RWPE2 (cell line): ENCODE results near the gene ZDHHC13.

Experiments
- ATAC-seq: fragments of 200-7000 bp; cut with Tn5 transposase; 3 replicates; pipeline ENCODE4 v1.9.1; 2021; ENCODE audit warnings: low read depth
- DNase-seq: peaks from one replicate; pipeline ENCODE4 v3.0.0-alpha.2; 2020; ENCODE audit warnings: low spot score
- H3K27ac ChIP-seq: fragments of 450-650 bp; 2 replicates; pipeline ENCODE4 v1.5.1; 2017; ENCODE audit warnings: mild to moderate bottlenecking; ENCODE audit not compliant: poor library complexity, severe bottlenecking
- H3K27me3 ChIP-seq: fragments of 250-450 bp; sonication (Bioruptor Pico); 2 replicates; pipeline ENCODE4 v1.5.1; 2021; ENCODE audit warnings: mild to moderate bottlenecking, moderate library complexity; ENCODE audit not compliant: insufficient read depth, poor library complexity, severe bottlenecking
- H3K36me3 ChIP-seq: fragments of 250-450 bp; sonication (Bioruptor Pico); 2 replicates; pipeline ENCODE4 v1.5.1; 2020; ENCODE audit warnings: low read depth, mild to moderate bottlenecking, moderate library complexity
- H3K4me1 ChIP-seq: fragments of 250-450 bp; sonication (Bioruptor Pico); 2 replicates; pipeline ENCODE4 v1.5.1; 2021; ENCODE audit warnings: mild to moderate bottlenecking, moderate library complexity; ENCODE audit not compliant: insufficient read depth, poor library complexity, severe bottlenecking
- H3K4me3 ChIP-seq: fragments of 250-450 bp; sonication (Bioruptor Pico); 2 replicates; pipeline ENCODE4 v1.5.1; 2021; ENCODE audit warnings: mild to moderate bottlenecking, moderate library complexity; ENCODE audit not compliant: severe bottlenecking
- H3K9me3 ChIP-seq: fragments of 250-450 bp; sonication (Bioruptor Pico); 2 replicates; pipeline ENCODE4 v1.5.1; 2021; ENCODE audit warnings: mild to moderate bottlenecking, moderate library complexity; ENCODE audit not compliant: severe bottlenecking
- CTCF ChIP-seq: fragments of 450-650 bp; IDR thresholded peaks from one replicate; pipeline ENCODE4 v1.5.1; 2017; ENCODE audit warnings: mild to moderate bottlenecking, moderate library complexity; ENCODE audit not compliant: poor library complexity, severe bottlenecking

ZDHHC13 gene

GRCh38 chr11:19107125-19107524 is 9.8 kb upstream of the ZDHHC13 start:
- no peak for DNase-seq
- H3K4me1 ChIP-seq: peaks cover 5% of the 10 kb centered on the region
- no peak for TF ChIP-seq CTCF
- no peak overlapping the region for H3K27ac ChIP-seq
- H3K27me3 ChIP-seq: no peaks in the 10 kb centered on the region
- no peaks in the 10 kb centered on the region for H3K36me3 ChIP-seq
- no peak for ATAC-seq
- no peaks in the 10 kb centered on the region for H3K9me3 ChIP-seq
- no peak overlapping the region for H3K4me3 ChIP-seq

- peak; percentile 13 for TF ChIP-seq CTCF
- DNase-seq (no peak), ATAC-seq (no peak)
- Histone ChIP-seq H3K36me3 (no peaks in the 10 kb centered on the region), H3K4me3 (no peak overlapping the region), H3K27ac (no peak overlapping the region), H3K27me3 (no peaks in the 10 kb centered on the region), H3K4me1 (no peaks in the 10 kb centered on the region), H3K9me3 (no peaks in the 10 kb centered on the region)
Observed at GRCh38 chr11:19110295-19110694, 6.7 kb upstream of the ZDHHC13 start.

GRCh38 chr11:19111809-19112208 is 5.2 kb upstream of the ZDHHC13 start:
- TF ChIP-seq CTCF: no peak
- Histone ChIP-seq H3K27me3 (no peaks in the 10 kb centered on the region), H3K9me3 (no peaks in the 10 kb centered on the region), H3K4me3 (no peak overlapping the region), H3K27ac (no peak overlapping the region), H3K4me1 (no peaks in the 10 kb centered on the region), H3K36me3 (no peaks in the 10 kb centered on the region)
- DNase-seq: no peak
- ATAC-seq: no peak

GRCh38 chr11:19116276-19116970 is 545 bp upstream of the ZDHHC13 start:
- H3K27me3 ChIP-seq: no peaks in the 10 kb centered on the region
- peak overlapping the region; percentile 85 for H3K4me3 ChIP-seq
- H3K36me3 ChIP-seq: peaks cover 14% of the 10 kb centered on the region; the same call in 1 of the 2 replicates
- no peak for ATAC-seq
- peak overlapping the region; percentile 62 for H3K27ac ChIP-seq
- TF ChIP-seq CTCF: no peak
- H3K9me3 ChIP-seq: no peaks in the 10 kb centered on the region
- H3K4me1 ChIP-seq: peaks cover 15% of the 10 kb centered on the region
- DNase-seq: no peak

GRCh38 chr11:19117760-19118097 is 761 bp downstream of the ZDHHC13 start:
- DNase-seq: no peak
- peak overlapping the region; percentile 62 for H3K27ac ChIP-seq

More at GRCh38 chr11:19117760-19118097, 761 bp downstream of the ZDHHC13 start:
- H3K4me1 ChIP-seq: peaks cover 15% of the 10 kb centered on the region
- H3K27me3 ChIP-seq: no peaks in the 10 kb centered on the region
- no peaks in the 10 kb centered on the region for H3K9me3 ChIP-seq
- H3K36me3 ChIP-seq: peaks cover 14% of the 10 kb centered on the region; the same call in 1 of the 2 replicates
- TF ChIP-seq CTCF: no peak
- no peak for ATAC-seq
- H3K4me3 ChIP-seq: peak overlapping the region; percentile 85
